ENCODE data around the gene SMIM15. TPM values are rescaled to one million over a fixed set of nuclear protein-coding genes. Genes with fewer than 3 reads are reported as not detected.

The SMIM15 gene
- polyA plus RNA-seq, 1 donor from 2014 or later = 28.3 TPM

DNA sequence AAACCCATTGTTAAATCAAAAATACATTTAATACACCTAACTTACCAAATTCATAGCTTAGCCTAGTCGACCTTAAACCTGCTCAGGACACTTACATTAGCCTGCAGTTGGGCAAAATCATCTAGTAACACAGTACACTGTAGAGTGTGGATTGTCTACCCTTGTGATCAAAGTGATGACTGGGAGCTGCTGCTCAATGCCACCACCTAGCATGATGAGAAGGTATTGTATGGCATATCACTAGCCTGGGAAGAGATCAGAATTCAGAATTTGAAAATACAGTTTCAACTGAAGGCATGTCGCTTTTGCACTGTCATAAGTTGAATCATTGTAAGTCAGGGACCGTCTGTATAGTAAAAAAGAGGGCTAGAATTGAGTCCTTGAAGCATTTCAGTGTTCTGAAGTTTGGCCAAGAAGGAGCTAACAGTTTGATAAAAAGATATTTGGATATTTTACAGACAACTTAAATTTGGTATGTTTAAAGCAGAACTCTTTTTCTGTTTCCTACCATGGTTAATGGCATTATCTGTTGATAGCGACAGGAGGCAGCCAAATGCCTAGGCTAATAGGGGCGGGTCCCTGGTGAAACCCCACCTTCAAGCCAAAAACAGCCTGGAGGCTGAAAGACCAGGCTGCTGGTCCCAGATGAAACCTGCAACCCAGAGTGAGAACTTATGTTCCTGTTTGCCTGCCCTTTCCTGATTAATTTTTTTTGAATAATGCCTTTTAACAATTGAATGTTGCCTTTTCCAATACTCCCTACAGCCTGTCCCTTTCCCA, 23.0 kb downstream of the SMIM15 start:
- H3K27me3 Mint-ChIP-seq = no peaks in the 10 kb centered on the region
- no peaks in the 10 kb centered on the region for H3K9me3 Mint-ChIP-seq
- peaks cover 1% of the 10 kb centered on the region for H3K36me3 Mint-ChIP-seq
- no peaks in the 10 kb centered on the region for H3K4me1 Mint-ChIP-seq
- H3K27ac Mint-ChIP-seq = no peak overlapping the region
- no peak overlapping the region for H3K4me3 Mint-ChIP-seq

DNA sequence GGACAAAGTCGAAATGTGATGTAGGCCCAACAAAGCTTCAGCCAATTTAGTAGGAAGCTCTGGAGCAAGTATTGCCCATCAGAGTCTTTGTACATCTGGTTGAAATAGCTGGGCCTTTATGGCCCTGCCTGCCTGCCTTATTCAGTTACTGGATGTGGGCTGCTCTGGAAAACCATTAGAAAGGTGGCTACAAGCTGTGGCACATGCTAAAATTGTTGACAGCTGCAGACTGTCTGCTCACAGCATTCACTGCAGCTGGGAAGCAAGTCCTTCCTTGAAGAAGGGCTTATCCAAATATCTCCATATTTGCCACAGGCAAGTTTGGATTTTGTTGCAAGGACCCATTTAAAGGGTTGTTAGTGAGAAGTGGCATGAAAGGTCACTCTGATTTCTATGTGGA, 24.4 kb downstream of the SMIM15 start:
- H3K9me3 Mint-ChIP-seq = no peaks in the 10 kb centered on the region
- H3K36me3 Mint-ChIP-seq = peaks cover 4% of the 10 kb centered on the region
- H3K4me1 Mint-ChIP-seq = no peaks in the 10 kb centered on the region
- no peaks in the 10 kb centered on the region for H3K27me3 Mint-ChIP-seq
- H3K27ac Mint-ChIP-seq = no peak overlapping the region
- H3K4me3 Mint-ChIP-seq = no peak overlapping the region

DNA sequence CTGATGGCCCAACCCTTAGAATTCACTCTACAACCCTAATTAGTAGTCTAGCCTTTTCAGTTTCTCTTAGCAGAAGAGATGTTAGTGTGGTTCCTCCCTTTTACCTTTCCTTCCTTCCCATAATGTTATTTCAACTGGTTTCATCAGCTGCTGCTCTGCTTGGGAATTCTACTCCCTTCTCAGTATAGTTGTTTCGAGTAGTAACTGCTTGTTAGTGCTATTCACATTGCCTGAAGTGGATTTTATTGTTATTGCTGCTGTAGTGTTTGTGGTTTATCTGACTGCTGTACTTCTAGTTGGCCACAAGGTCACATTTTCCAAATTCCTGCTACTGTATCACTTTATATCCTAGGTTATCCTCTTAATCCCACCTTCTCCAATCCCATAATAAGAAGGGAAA, 29.7 kb downstream of the SMIM15 start:
- Mint-ChIP-seq H3K36me3 (peaks cover 7% of the 10 kb centered on the region), H3K27me3 (no peaks in the 10 kb centered on the region), H3K9me3 (peaks cover 0 to 2% (median 0%) of the 10 kb centered on the region in 3 donors)

DNA sequence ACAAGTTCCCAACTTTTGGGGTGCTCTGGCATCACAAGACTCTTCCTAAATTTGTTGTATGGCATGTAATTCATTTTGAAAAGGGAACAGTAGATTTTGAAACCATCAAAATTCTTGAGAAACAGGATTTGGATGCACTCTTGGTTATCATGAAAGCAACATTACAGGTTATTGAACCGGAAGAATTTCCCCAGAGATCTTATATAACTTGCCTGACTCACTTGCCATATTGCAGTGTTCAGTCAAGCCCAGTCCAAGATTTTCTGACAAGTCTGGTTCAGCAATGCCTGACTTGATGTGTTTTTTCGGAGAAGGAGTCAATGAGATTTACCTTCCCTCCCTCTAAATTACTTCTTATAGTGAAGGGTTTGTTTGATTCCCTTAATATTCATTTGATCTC, 32.0 kb downstream of the SMIM15 start:
- no peaks in the 10 kb centered on the region for H3K4me1 Mint-ChIP-seq
- peaks cover 9% of the 10 kb centered on the region for H3K36me3 Mint-ChIP-seq
- H3K4me3 Mint-ChIP-seq = no peak overlapping the region
- H3K27ac Mint-ChIP-seq = no peak overlapping the region
- H3K9me3 Mint-ChIP-seq = peaks cover 0 to 2% (median 0%) of the 10 kb centered on the region in 3 donors
- H3K27me3 Mint-ChIP-seq = no peaks in the 10 kb centered on the region

More for the DNA sequence above, 29.7 kb downstream of the SMIM15 start:
- Mint-ChIP-seq H3K27ac (no peak overlapping the region), H3K4me3 (no peak overlapping the region), H3K4me1 (no peaks in the 10 kb centered on the region)

DNA sequence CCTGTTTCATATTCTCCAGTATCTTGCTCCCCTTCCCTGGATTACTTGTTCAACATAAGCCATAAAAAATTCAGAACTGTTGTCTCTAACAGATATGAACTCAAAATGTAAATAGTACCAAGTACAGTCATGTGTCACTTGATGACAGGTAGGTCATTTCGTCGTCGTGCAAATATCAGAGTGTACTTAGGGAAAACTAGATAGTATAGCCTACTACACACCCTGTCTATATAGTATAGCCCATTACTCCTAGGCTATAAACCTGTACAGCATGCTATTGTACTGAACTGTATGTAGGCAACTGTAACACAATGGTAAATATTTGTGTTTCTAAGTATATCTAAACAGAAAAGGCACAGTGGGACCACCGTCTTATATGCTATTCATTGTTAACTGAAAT, 39.1 kb downstream of the SMIM15 start:
- Mint-ChIP-seq H3K9me3 (no peaks in the 10 kb centered on the region), H3K4me1 (no peaks in the 10 kb centered on the region), H3K4me3 (no peak overlapping the region), H3K36me3 (peaks cover 3% of the 10 kb centered on the region), H3K27me3 (no peaks in the 10 kb centered on the region), H3K27ac (no peak overlapping the region)

DNA sequence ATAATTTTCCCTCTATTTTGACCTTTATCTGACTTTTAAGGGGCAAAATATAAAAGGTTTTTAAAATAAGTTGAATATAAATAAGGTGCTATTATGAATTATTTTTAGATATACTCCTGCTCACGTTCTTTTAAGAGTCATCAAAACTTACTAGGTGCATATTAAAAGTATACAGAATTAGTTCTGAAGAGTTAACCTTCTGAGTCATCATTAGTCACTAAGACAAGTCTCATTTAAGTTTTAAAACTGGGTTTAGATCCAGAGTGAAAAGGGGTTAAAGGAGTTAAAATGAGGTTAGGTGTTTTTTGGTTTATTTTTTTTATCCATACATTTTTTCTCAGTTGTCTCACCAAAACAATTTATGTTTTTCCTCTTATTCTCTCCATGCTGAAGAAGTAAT, 41.7 kb downstream of the SMIM15 start:
- H3K4me3 Mint-ChIP-seq = no peak overlapping the region
- H3K36me3 Mint-ChIP-seq = peaks cover 6% of the 10 kb centered on the region
- H3K9me3 Mint-ChIP-seq = no peaks in the 10 kb centered on the region
- no peaks in the 10 kb centered on the region for H3K4me1 Mint-ChIP-seq
- no peak overlapping the region for H3K27ac Mint-ChIP-seq
- no peaks in the 10 kb centered on the region for H3K27me3 Mint-ChIP-seq

DNA sequence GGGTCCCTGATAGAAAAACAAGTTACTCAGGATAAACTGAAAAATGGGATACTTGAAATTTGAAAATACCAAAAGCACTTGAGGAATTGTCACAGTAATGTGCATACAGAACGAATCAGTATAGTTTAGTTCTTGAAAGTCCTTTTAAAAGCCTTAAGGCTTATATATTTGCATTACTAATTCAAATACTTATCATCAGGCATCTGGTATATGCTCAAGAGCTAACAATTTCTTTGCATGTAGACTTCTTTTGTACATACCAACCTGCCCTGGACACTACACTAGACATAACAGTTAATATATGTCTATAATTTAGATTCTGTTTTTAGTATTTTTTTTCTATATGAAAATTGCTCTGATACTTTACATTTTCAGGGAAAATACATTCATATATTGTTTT, 43.2 kb downstream of the SMIM15 start:
- Mint-ChIP-seq H3K27me3 (no peaks in the 10 kb centered on the region), H3K27ac (no peak overlapping the region), H3K36me3 (peaks cover 12% of the 10 kb centered on the region), H3K4me1 (peaks cover 0 to 2% (median 0%) of the 10 kb centered on the region in 3 donors), H3K9me3 (peaks cover 0 to 2% (median under 1%) of the 10 kb centered on the region in 3 donors), H3K4me3 (no peak overlapping the region)

DNA sequence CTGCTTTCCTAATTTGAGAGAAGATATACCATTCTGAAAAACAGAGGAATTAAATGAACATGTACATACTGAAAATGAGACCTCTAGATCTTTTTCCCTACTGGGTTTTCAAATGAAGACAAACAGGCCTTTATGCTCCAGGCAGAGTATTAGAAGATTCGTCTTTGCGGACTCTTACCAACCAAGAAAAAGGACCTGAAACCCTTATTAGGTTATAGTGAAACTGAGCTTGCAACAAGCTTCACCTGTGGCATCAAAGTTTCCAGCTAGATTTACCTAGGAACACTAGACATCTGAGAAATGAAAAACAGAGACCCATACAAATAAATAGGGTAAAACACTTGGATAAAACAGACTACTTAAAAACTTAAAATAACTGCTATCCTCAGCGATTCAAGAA, 46.3 kb downstream of the SMIM15 start:
- Mint-ChIP-seq H3K9me3 (peaks cover 3 to 15% (median 3%) of the 10 kb centered on the region in 3 donors), H3K27ac (no peak overlapping the region), H3K36me3 (peaks cover 20% of the 10 kb centered on the region), H3K4me1 (peaks cover 7 to 11% (median 9%) of the 10 kb centered on the region in 3 donors), H3K27me3 (no peaks in the 10 kb centered on the region), H3K4me3 (no peak overlapping the region)

DNA sequence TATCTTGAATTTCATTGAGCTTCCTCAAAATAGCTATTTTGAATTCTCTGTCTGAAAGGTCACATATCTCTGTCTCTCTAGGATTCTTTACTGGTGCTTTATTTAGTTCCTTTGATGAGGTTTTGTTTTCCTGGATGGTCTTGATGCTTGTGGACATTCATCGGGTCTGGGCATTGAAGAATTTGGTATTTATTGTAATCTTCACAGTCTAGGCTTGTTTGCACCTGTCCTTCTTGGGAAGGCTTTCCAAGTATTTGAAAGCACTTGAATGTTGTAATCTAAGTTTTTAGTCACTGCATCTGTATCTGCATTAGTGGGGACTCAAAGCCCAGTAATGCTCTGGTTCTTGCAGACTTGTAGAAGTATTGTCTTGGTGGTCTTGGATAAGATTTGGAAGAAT, 47.8 kb downstream of the SMIM15 start:
- H3K36me3 Mint-ChIP-seq = peaks cover 28% of the 10 kb centered on the region
- peaks cover 3 to 15% (median 3%) of the 10 kb centered on the region in 3 donors for H3K9me3 Mint-ChIP-seq
- H3K4me3 Mint-ChIP-seq = peak overlapping the region in 1 of 4 donors; percentile 39
- no peak overlapping the region for H3K27ac Mint-ChIP-seq
- H3K27me3 Mint-ChIP-seq = no peaks in the 10 kb centered on the region
- H3K4me1 Mint-ChIP-seq = peaks cover 7 to 12% (median 10%) of the 10 kb centered on the region in 3 donors

Other genes with a start within 250 kb of the SMIM15 start
- 12.0 TPM for gene ERCC8, start 217.4 kb downstream of the SMIM15 start, polyA plus RNA-seq
- 21.1 TPM for gene NDUFAF2, start 217.3 kb downstream of the SMIM15 start, polyA plus RNA-seq
- gene ZSWIM6, start 169.8 kb upstream of the SMIM15 start, polyA plus RNA-seq = 0.60 TPM

Data from IgD-negative memory B cell (primary cell).